Suprapubic skin (tissue), 4 donors: ENCODE measurements around the gene DNAH10.

Experiments
- EP300 ChIP-seq: sonication (generic); formaldehyde crosslinking; IDR thresholded peaks from one replicate; pipeline ENCODE4 v1.6.1; 2017; ENCODE audit warnings: antibody characterized with exemption
- POLR2A ChIP-seq, 2 donors: fragments of 450-650 bp; IDR thresholded peaks; one replicate each; pipeline ENCODE4 v1.6.1; 2017; ENCODE audit warnings: antibody characterized with exemption in 2 of 2, mild to moderate bottlenecking in 2 of 2, moderate library complexity in 2 of 2
- POLR2AphosphoS5 ChIP-seq, 3 donors: sonication (generic); formaldehyde crosslinking; IDR thresholded peaks; one replicate each; pipeline ENCODE4 v1.6.1; 2017; ENCODE audit warnings: antibody characterized with exemption in 3 of 3
- TF ChIP-seq, protein P1 (sequence below), 2 donors: fragments of 200-600 bp in 1 of 2; fragments of 450-650 bp in 1 of 2; sonication (generic) in 1 of 2; IDR thresholded peaks; one replicate each; pipeline ENCODE4 v1.5.1; 2016 to 2019; ENCODE audit warnings: antibody characterized with exemption in 2 of 2, mild to moderate bottlenecking in 1 of 2, moderate library complexity in 1 of 2

DNA sequence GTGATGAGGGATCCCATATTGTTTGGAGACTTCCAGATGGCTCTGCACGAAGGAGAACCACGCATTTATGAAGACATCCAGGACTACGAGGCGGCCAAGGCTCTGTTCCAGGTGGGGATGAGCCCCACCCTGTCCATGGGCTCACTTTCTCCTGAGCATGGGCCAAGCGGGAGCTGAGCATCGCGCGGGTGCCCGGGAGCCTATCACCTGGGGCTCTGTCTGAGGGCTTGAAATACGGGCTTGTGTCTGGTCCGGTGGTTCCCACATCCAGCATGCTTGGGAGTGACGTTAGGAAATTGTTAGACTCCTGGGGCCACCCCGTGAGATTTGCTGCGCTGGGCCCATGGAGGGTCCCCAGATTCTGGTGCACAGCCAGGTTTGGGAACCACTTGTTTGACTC lies 117.6 kb downstream of the DNAH10 start:
- TF ChIP-seq POLR2A (IDR thresholded peaks at IDR 0.05) (no peak), POLR2AphosphoS5 (IDR thresholded peaks at IDR 0.05) (no peak), EP300 (no peak)
- TF ChIP-seq, protein P1, sequence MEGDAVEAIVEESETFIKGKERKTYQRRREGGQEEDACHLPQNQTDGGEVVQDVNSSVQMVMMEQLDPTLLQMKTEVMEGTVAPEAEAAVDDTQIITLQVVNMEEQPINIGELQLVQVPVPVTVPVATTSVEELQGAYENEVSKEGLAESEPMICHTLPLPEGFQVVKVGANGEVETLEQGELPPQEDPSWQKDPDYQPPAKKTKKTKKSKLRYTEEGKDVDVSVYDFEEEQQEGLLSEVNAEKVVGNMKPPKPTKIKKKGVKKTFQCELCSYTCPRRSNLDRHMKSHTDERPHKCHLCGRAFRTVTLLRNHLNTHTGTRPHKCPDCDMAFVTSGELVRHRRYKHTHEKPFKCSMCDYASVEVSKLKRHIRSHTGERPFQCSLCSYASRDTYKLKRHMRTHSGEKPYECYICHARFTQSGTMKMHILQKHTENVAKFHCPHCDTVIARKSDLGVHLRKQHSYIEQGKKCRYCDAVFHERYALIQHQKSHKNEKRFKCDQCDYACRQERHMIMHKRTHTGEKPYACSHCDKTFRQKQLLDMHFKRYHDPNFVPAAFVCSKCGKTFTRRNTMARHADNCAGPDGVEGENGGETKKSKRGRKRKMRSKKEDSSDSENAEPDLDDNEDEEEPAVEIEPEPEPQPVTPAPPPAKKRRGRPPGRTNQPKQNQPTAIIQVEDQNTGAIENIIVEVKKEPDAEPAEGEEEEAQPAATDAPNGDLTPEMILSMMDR (IDR thresholded peaks at IDR 0.05), result no peak
